GM12878 (cell line): ENCODE data around the gene THBD. TPM values are rescaled to one million over a fixed set of nuclear protein-coding genes. Genes with fewer than 3 reads are reported as not detected.

Source experiments
- ATAC-seq: fragments of 200-7000 bp; cut with Tn5 transposase; 3 replicates; pipeline ENCODE4 v1.9.1; 2020; ENCODE audit warnings: mild to moderate bottlenecking, moderate library complexity
- BruUV-seq: library from RNA; stranded (reverse); fragments of 400-500 nt; replicated peaks from 2 replicates; lab custom pipeline; 2021; lab: Mats Ljungman, UMichigan
- CTCF ChIA-PET: fragments of 300-600 bp; sonication (Branson Sonifier 250); formaldehyde crosslinking; extraction: SDS; loops from one replicate; lab custom pipeline; 2021; ENCODE audit warnings: inconsistent platforms; lab: Yijun Ruan, JAX
- POLR2A ChIA-PET: fragments of 350-600 bp; formaldehyde crosslinking; extraction: SDS; loops from one replicate; lab custom pipeline; 2021; ENCODE audit warnings: inconsistent platforms; lab: Charles Lee
- RAD21 ChIA-PET: fragments of 300-600 bp; sonication (Branson Sonifier 250); formaldehyde crosslinking; loops from one replicate; lab custom pipeline; 2023; ENCODE audit warnings: antibody characterized with exemption; ENCODE audit not compliant: unreplicated experiment; lab: Charles Lee
- SMC1A ChIA-PET: fragments of 300-600 bp; sonication (Branson Sonifier 250); formaldehyde crosslinking; loops from one replicate; lab custom pipeline; 2023; ENCODE audit not compliant: unreplicated experiment, uncharacterized antibody; lab: Charles Lee
- DNase-seq: peaks from one replicate; pipeline ENCODE4 v3.0.0-alpha.2; 2011; ENCODE audit warnings: low read depth, low spot score
- FAIRE-seq: peaks from 3 replicates; lab custom pipeline; 2011; peaks lifted over from hg19 to GRCh38; lab: Jason Lieb, UNC
- H2AFZ ChIP-seq: 2 replicates; pipeline ENCODE4 v1.6.0; 2011; ENCODE audit warnings: low read depth, low read length, control low read depth; ENCODE audit not compliant: control insufficient read depth
- H3K27ac ChIP-seq: 2 replicates; pipeline ENCODE4 v1.5.1; 2011; ENCODE audit warnings: control low read depth; ENCODE audit not compliant: control insufficient read depth, insufficient read depth
- H3K27me3 ChIP-seq, 2 experiments: replicated peaks in 1 of 2; 2 replicates each; pipeline versions ENCODE4 v1.6.0 to v1.6.1; 2011; ENCODE audit warnings: low read length in 1 of 2; ENCODE audit not compliant: control insufficient read depth in 2 of 2, insufficient read depth in 2 of 2
- H3K36me3 ChIP-seq, 2 experiments: 2 replicates each; pipeline ENCODE4 v1.5.1; 2011; ENCODE audit warnings: low read length in 1 of 2; ENCODE audit not compliant: control insufficient read depth in 2 of 2, insufficient read depth in 2 of 2
- H3K4me1 ChIP-seq: 2 replicates; pipeline ENCODE4 v1.6.1; 2011; ENCODE audit warnings: mild to moderate bottlenecking, low read length, moderate library complexity, mixed read lengths; ENCODE audit not compliant: control insufficient read depth, insufficient read depth
- H3K4me2 ChIP-seq: 2 replicates; pipeline ENCODE4 v1.6.0; 2011; ENCODE audit warnings: control low read depth; ENCODE audit not compliant: control insufficient read depth, insufficient read depth
- H3K4me3 ChIP-seq: fragments of 200-600 bp; sonication (generic); 2 replicates; pipeline ENCODE4 v1.5.1; 2016
- H3K79me2 ChIP-seq: 2 replicates; pipeline ENCODE4 v1.6.0; 2011; ENCODE audit warnings: low read length; ENCODE audit not compliant: control insufficient read depth, insufficient read depth
- H3K9ac ChIP-seq: 2 replicates; pipeline ENCODE4 v1.8.0; 2011; ENCODE audit warnings: low read length, control low read depth, mixed read lengths; ENCODE audit not compliant: control insufficient read depth, insufficient read depth
- H3K9me3 ChIP-seq: replicated peaks from 3 replicates; pipeline ENCODE4 v1.5.1; 2011; ENCODE audit warnings: mild to moderate bottlenecking, low read length; ENCODE audit not compliant: control insufficient read depth, insufficient read depth
- H4K20me1 ChIP-seq: 2 replicates; pipeline ENCODE4 v1.6.0; 2011; ENCODE audit not compliant: control insufficient read depth, insufficient read depth
- BMI1 ChIP-seq: fragments of 450-650 bp; IDR thresholded peaks from 2 replicates; pipeline ENCODE4 v1.6.1; 2016; ENCODE audit warnings: mild to moderate bottlenecking, moderate library complexity, borderline replicate concordance
- CBX5 ChIP-seq: sonication (generic); IDR thresholded peaks from 2 replicates; pipeline ENCODE4 v1.6.1; 2016; ENCODE audit warnings: low read depth, moderate library complexity, mild to moderate bottlenecking, inconsistent platforms
- GABPA ChIP-seq: IDR thresholded peaks from 2 replicates; pipeline ENCODE4 v1.6.1; 2014; ENCODE audit warnings: antibody characterized with exemption, low read depth, mild to moderate bottlenecking, inconsistent platforms
- GATAD2B ChIP-seq: fragments of 450-650 bp; conservative IDR thresholded peaks from 2 replicates; pipeline ENCODE4 v1.6.1; 2017; ENCODE audit warnings: low read depth, mild to moderate bottlenecking, moderate library complexity
- NFYB ChIP-seq: IDR thresholded peaks from 2 replicates; pipeline ENCODE4 v1.6.1; 2011; ENCODE audit warnings: low read depth, mild to moderate bottlenecking, low read length, improper control_type of control experiment, moderate library complexity; ENCODE audit not compliant: insufficient read depth
- POLR2AphosphoS5 ChIP-seq: IDR thresholded peaks from 2 replicates; pipeline ENCODE4 v1.6.1; 2011; ENCODE audit warnings: mild to moderate bottlenecking, low read length, inconsistent platforms
- RELB ChIP-seq: fragments of 450-650 bp; IDR thresholded peaks from 2 replicates; pipeline ENCODE4 v1.6.1; 2017; ENCODE audit warnings: low read depth, mild to moderate bottlenecking, moderate library complexity
- WGBS: methylation state at CpG from one replicate; pipeline ENCODE4 v1.1.6; 2016; ENCODE audit warnings: low lambda C conversion rate; ENCODE audit not compliant: insufficient replicate concordance, insufficient coverage; ENCODE audit errors: missing lambda C conversion rate; 5-methylcytosine and 5-hydroxymethylcytosine counted together
- in situ Hi-C: fragments of 300-500 bp; cut with MboI; formaldehyde crosslinking; loops from 9 replicates; pipeline ENCODE4 v1.14.3; 2018; ENCODE audit warnings: mixed read lengths
- intact Hi-C: fragments of 100-400 bp; cut with micrococcal nuclease; formaldehyde crosslinking; loops from one replicate; pipeline ENCODE4 v1.14.2; 2022; ENCODE audit not compliant: unreplicated experiment
- polyA plus RNA-seq, 11 experiments: library from polyadenylated mRNA; depleted of rRNA in 4 of 11; unstranded in 6 of 11; stranded (reverse) in 5 of 11; fragments of >200 nt; fragmentation: Nextera tagmentation in 4 of 11; fragmentation: Illumina TruSeq in 1 of 11; extraction: Ambion mirVana in 4 of 11; extraction: Trizol in 1 of 11; gene quantifications; 1 replicate in 1 of 11; 2 replicates in 10 of 11; pipeline versions ENCODE4 v1.2.1 to v1.2.3, GENCODE V29; 2011 to 2016; ENCODE audit warnings: inconsistent platforms in 2 of 11, missing spikeins in 2 of 11, low read depth in 1 of 11
- total RNA-seq, 4 experiments: library from RNA; depleted of rRNA in 3 of 4; stranded (reverse); fragments of >200 nt in 3 of 4; fragmentation: Illumina TruSeq in 1 of 4; extraction: Trizol in 1 of 4; gene quantifications; 2 replicates each; pipeline versions ENCODE4 v1.2.1 to v1.2.3, GENCODE V29; 2013 to 2021

The THBD gene
- total and polyA plus RNA-seq, 10 of the 15 experiments (the other 5 are each of a cell fraction or from before 2014, with no cell fraction given) = not detected

GRCh38 chr20:23084282-23084844 lies 34.9 kb upstream of the THBD start:
- DNase-seq (no peak), ATAC-seq (no peak), FAIRE-seq (no peak)
- Histone ChIP-seq H3K79me2 (no peaks in the 10 kb centered on the region), H3K4me2 (no peak overlapping the region), H4K20me1 (no peaks in the 10 kb centered on the region), H3K27me3 (peaks cover 0 to 3% of the 10 kb centered on the region in 2 experiments; a peak in 1 of 4 replicates), H3K9me3 (no peaks in the 10 kb centered on the region), H3K9ac (no peak overlapping the region), H3K4me1 (peaks cover 14% of the 10 kb centered on the region), H3K27ac (no peak overlapping the region), H2AFZ (no peak overlapping the region), H3K36me3 (no peaks in the 10 kb centered on the region), H3K4me3 (no peak overlapping the region)
- POLR2A ChIA-PET = interaction anchor here (0.6 kb wide), 1 partner anchor 62 kb away, joined by 6 read pairs; no protein-coding TSS in a partner anchor
- intact Hi-C loops = no loop called here
- RAD21 ChIA-PET = interaction anchor here (1.1 kb wide), 1 partner anchor 32 kb away, joined by 4 read pairs; no protein-coding TSS in a partner anchor
- TF ChIP-seq CBX5 (no peak), RELB (no peak), BMI1 (no peak), NFYB (no peak), POLR2AphosphoS5 (no peak), GABPA (no peak), GATAD2B (no peak)
- 58% methylated on average over 15 of the region's 17 CpGs for WGBS
- in situ Hi-C loops = no loop called here
- SMC1A ChIA-PET = interaction anchor here (0.8 to 2.1 kb wide), 5 partner anchors 12 to 58 kb away, joined by 3 to 5 read pairs (median 4); no protein-coding TSS in a partner anchor
- CTCF ChIA-PET = interaction anchor here (0.9 to 1.8 kb wide), 3 partner anchors 10 to 117 kb away, joined by 3 to 7 read pairs (median 4); no protein-coding TSS in a partner anchor
- no TSS peak for BruUV-seq
